OCI-LY7 (cell line): ENCODE measurements around the gene ZBTB40.

Source experiments
- EZH2phosphoT487 ChIP-seq: fragments of 200-600 bp; sonication (generic); IDR thresholded peaks from 2 replicates; pipeline ENCODE4 v1.6.1; 2018; ENCODE audit warnings: low read depth, borderline replicate concordance, mild to moderate bottlenecking, mixed run types, antibody characterized with exemption, low read length, moderate library complexity, mixed read lengths
- TF ChIP-seq, protein P1 (sequence below): fragments of 200-600 bp; sonication (generic); conservative IDR thresholded peaks from 2 replicates; pipeline ENCODE4 v1.5.1; 2014; ENCODE audit warnings: mild to moderate bottlenecking, antibody characterized with exemption, low read length, moderate library complexity, mixed read lengths

DNA sequence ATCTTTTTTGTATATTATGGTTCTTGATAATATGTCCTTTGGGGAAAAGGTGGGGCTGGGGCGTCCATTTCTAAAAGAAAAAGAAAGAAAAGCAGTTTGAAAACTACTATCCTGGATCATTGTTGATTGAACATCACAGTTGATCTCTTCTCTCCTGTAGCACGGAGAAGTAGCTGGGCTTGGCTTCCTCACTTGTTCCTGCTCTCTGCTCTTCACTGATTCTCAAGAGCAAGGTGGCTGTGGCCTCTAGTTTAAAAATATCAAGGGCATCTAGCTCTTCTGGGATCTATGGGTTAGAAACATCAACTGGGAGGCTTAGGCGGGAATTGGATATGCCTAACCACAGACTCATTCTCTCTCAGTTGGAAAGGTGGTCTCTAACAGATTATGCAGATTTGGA is 73.6 kb downstream of the ZBTB40 start:
- TF ChIP-seq, protein P1, sequence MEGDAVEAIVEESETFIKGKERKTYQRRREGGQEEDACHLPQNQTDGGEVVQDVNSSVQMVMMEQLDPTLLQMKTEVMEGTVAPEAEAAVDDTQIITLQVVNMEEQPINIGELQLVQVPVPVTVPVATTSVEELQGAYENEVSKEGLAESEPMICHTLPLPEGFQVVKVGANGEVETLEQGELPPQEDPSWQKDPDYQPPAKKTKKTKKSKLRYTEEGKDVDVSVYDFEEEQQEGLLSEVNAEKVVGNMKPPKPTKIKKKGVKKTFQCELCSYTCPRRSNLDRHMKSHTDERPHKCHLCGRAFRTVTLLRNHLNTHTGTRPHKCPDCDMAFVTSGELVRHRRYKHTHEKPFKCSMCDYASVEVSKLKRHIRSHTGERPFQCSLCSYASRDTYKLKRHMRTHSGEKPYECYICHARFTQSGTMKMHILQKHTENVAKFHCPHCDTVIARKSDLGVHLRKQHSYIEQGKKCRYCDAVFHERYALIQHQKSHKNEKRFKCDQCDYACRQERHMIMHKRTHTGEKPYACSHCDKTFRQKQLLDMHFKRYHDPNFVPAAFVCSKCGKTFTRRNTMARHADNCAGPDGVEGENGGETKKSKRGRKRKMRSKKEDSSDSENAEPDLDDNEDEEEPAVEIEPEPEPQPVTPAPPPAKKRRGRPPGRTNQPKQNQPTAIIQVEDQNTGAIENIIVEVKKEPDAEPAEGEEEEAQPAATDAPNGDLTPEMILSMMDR, result no peak
- TF ChIP-seq EZH2phosphoT487, result no peak
